ENCODE measurements around the gene GLRX. TPM values are rescaled to one million over a fixed set of nuclear protein-coding genes. Genes with fewer than 3 reads are reported as not detected.

Gene GLRX
- total and polyA plus RNA-seq, 2 of the 13 experiments (the other 11 are each of a cell fraction or from before 2014, with no cell fraction given), result 63.8 to 499 TPM

- TF ChIP-seq DBP (CRISPR knock-in tag; IDR thresholded peaks at IDR 0.05; ENCODE audit: not compliant biosample characterization), result no peak
- TF ChIP-seq FOXA3 (CRISPR knock-in tag; IDR thresholded peaks at IDR 0.05), result peak; percentile 54; the same call in 1 of the 2 replicates
- TF ChIP-seq ZBTB8A (CRISPR knock-in tag; IDR thresholded peaks at IDR 0.05; ENCODE audit: borderline replicate concordance, low read depth), result no peak
- no peak for TF ChIP-seq MTA1 (CRISPR knock-in tag; IDR thresholded peaks at IDR 0.05; ENCODE audit: borderline replicate concordance)
- TF ChIP-seq SIN3A (IDR thresholded peaks at IDR 0.05; ENCODE audit: borderline replicate concordance, low read depth, low read length), result no peak
- TF ChIP-seq SAFB2 (CRISPR knock-in tag; IDR thresholded peaks at IDR 0.05; ENCODE audit: borderline replicate concordance, low read depth), result no peak
- TF ChIP-seq HES4 (CRISPR knock-in tag; IDR thresholded peaks at IDR 0.05; ENCODE audit: borderline replicate concordance), result no peak
- peak; percentile 53; the same call in 1 of the 2 replicates for TF ChIP-seq HDAC2 (CRISPR knock-in tag; IDR thresholded peaks at IDR 0.05)
- TF ChIP-seq TMF1 (CRISPR knock-in tag; IDR thresholded peaks at IDR 0.05; ENCODE audit: low read depth), result no peak
- TF ChIP-seq SOX5 (CRISPR knock-in tag; IDR thresholded peaks at IDR 0.05; ENCODE audit: borderline replicate concordance), result peak; percentile 43; the same call in 1 of the 2 replicates
- TF ChIP-seq ZNF180 (CRISPR knock-in tag; IDR thresholded peaks at IDR 0.05; ENCODE audit: borderline replicate concordance, low read depth), result no peak
- no peak for TF ChIP-seq GPBP1L1 (CRISPR knock-in tag; IDR thresholded peaks at IDR 0.05)
- peak; percentile 64 for TF ChIP-seq SAP130 (CRISPR knock-in tag; IDR thresholded peaks at IDR 0.05; ENCODE audit: low read depth)
- no peak for TF ChIP-seq ZNF513 (CRISPR knock-in tag; conservative IDR thresholded peaks at IDR 0.05)
- TF ChIP-seq KLF12 (CRISPR knock-in tag; IDR thresholded peaks at IDR 0.05; ENCODE audit: borderline replicate concordance), result no peak
- no peak for TF ChIP-seq ZNF431 (CRISPR knock-in tag; IDR thresholded peaks at IDR 0.05; ENCODE audit: borderline replicate concordance, low read depth)
- no peak for TF ChIP-seq SIX1 (CRISPR knock-in tag; IDR thresholded peaks at IDR 0.05; ENCODE audit: borderline replicate concordance)
- TF ChIP-seq ZNF510 (CRISPR knock-in tag; IDR thresholded peaks at IDR 0.05; ENCODE audit: low read depth), result no peak
- no peak for TF ChIP-seq HCFC1 (IDR thresholded peaks at IDR 0.05; ENCODE audit: low read depth, low read length)
- no peak for TF ChIP-seq ZNF296 (CRISPR knock-in tag; conservative IDR thresholded peaks at IDR 0.05)
- peak; percentile 17; the same call in 1 of the 2 replicates for TF ChIP-seq NCOA2 (CRISPR knock-in tag; IDR thresholded peaks at IDR 0.05)
- TF ChIP-seq ZNF749 (CRISPR knock-in tag; IDR thresholded peaks at IDR 0.05; ENCODE audit: borderline replicate concordance), result no peak
- TF ChIP-seq ZBTB21 (CRISPR knock-in tag; IDR thresholded peaks at IDR 0.05), result 0 out of 2 replicates have a peak, but pooled peaks have one; percentile 44
- peak; percentile 30; the same call in 1 of the 2 replicates for TF ChIP-seq ZNF792 (CRISPR knock-in tag; IDR thresholded peaks at IDR 0.05)
- no peak for TF ChIP-seq HOXD1 (CRISPR knock-in tag; IDR thresholded peaks at IDR 0.05)
- no peak for TF ChIP-seq ZNF382 (CRISPR knock-in tag; IDR thresholded peaks at IDR 0.05; ENCODE audit: borderline replicate concordance)
- no peak for TF ChIP-seq CREB1 (IDR thresholded peaks at IDR 0.05)
- TF ChIP-seq CREB1 (CRISPR knock-in tag; IDR thresholded peaks at IDR 0.05), result peak; percentile 56; the same call in 1 of the 2 replicates
- no peak for TF ChIP-seq AHR (CRISPR knock-in tag; IDR thresholded peaks at IDR 0.05)
Observed at GRCh38 chr5:95770830-95771708, 51.5 kb downstream of the GLRX start (continued).

Measured in HepG2 (cell line).